Measurements from ENCODE around the gene SPINK1.

DNA sequence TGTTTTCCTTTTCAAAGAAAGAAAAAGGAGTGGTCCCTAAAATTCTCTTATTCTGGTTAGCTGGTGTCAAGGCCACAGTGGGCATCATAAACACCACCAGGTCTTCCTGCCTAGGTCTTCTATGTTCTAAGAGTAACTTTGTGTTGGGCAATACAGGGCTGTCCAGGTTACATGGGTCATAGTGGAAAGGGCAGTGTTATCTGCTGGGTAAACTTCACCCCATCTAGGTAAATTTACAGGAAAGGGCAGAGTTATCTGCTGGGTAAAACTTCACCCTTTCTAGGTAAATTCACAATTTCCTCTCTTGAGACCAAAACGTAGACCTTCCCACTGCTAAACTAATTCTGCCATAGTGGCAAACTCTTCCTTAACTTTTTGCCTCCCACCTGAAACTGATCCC lies 30.0 kb downstream of the SPINK1 start:
- TF ChIP-seq LEF1 (IDR thresholded peaks at IDR 0.05; ENCODE audit: borderline replicate concordance) (no peak), SUZ12 (IDR thresholded peaks at IDR 0.05) (no peak), CTBP1 (IDR thresholded peaks at IDR 0.05; ENCODE audit: borderline replicate concordance) (no peak), SP1 (IDR thresholded peaks at IDR 0.05) (no peak), HDGF (IDR thresholded peaks at IDR 0.05; ENCODE audit: borderline replicate concordance) (no peak), FOXK2 (IDR thresholded peaks at IDR 0.05) (no peak), FOXM1 (IDR thresholded peaks at IDR 0.05; ENCODE audit: borderline replicate concordance) (no peak), FOXA1 (IDR thresholded peaks at IDR 0.05) (no peak), ZNF384 (IDR thresholded peaks at IDR 0.05) (no peak), PKNOX1 (IDR thresholded peaks at IDR 0.05) (no peak), BHLHE40 (IDR thresholded peaks at IDR 0.05; ENCODE audit: borderline replicate concordance) (no peak), TARDBP (IDR thresholded peaks at IDR 0.05) (no peak)
